Ishikawa (cell line): ENCODE measurements around the gene PDE4B.

Source experiments
- CEBPB ChIP-seq: IDR thresholded peaks from 2 replicates; pipeline ENCODE4 v1.6.1; 2012
- CREB1 ChIP-seq: IDR thresholded peaks from 2 replicates; pipeline ENCODE4 v1.6.1; 2012; ENCODE audit warnings: low read depth
- EGR1 ChIP-seq: IDR thresholded peaks from 2 replicates; pipeline ENCODE4 v1.6.1; 2012
- EP300 ChIP-seq: IDR thresholded peaks from 2 replicates; pipeline ENCODE4 v1.6.1; 2012; ENCODE audit warnings: borderline replicate concordance
- FOXM1 ChIP-seq: IDR thresholded peaks from 2 replicates; pipeline ENCODE4 v1.6.1; 2012; ENCODE audit warnings: low read depth, borderline replicate concordance
- NFIC ChIP-seq: IDR thresholded peaks from 2 replicates; pipeline ENCODE4 v1.6.1; 2012
- RAD21 ChIP-seq: IDR thresholded peaks from 2 replicates; pipeline ENCODE4 v1.6.1; 2012; ENCODE audit warnings: low read depth
- TAF1 ChIP-seq: IDR thresholded peaks from 2 replicates; pipeline ENCODE4 v1.6.1; 2012; ENCODE audit warnings: low read depth, mild to moderate bottlenecking
- TCF12 ChIP-seq: IDR thresholded peaks from 2 replicates; pipeline ENCODE4 v1.6.1; 2012; ENCODE audit warnings: low read depth
- ZBTB7A ChIP-seq: IDR thresholded peaks from 2 replicates; pipeline ENCODE4 v1.6.1; 2012; ENCODE audit warnings: low read depth
- TF ChIP-seq, protein P1 (sequence below): IDR thresholded peaks from 2 replicates; pipeline ENCODE4 v1.6.1; 2012; ENCODE audit warnings: low read depth, mild to moderate bottlenecking
- TF ChIP-seq, protein P2 (sequence below): IDR thresholded peaks from 2 replicates; pipeline ENCODE4 v1.6.1; 2012
- TF ChIP-seq, protein P3 (sequence below): IDR thresholded peaks from 2 replicates; pipeline ENCODE4 v1.6.1; 2012

DNA sequence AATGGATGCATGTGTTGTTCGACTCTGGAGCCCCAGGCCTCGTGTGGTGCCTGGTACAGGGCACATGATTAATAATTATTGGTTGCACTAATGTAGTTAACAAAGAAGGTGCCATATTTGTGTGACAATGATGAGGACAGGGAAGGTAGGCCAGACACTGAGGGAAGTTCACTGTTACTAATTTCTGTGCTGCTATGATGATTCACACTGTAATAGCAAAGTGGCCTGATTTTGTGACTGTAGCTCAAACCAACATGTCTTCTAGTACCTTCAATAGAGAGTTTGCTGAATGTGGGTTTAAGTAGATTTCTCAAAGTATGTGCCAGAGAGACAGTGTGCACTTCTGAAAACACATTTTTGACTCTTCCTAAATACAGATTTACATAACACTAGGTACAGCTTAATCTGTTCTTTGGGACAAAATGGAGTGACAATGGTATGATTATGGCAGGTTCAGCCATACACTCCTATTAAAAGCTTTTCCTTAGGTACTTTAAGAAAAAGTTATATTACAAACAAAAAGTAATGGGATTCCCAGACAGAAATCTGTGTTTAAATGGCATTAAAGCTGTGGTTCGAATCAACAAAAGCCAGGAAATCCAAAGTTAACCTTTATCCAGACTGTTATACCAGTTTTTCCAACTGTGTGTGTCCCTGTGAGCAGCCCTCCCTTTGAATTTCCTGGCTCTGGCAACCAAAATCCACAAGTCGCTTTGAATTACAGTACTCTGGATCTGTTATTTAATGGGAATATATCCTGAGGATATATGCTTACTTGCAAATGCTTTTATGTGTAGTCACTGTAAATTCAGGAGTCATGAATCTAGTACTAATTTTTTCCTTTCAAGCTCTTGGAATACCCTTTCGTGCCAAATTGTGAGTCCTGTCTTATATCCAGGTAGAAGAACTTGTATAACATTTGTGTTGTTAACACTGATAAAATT lies 464.2 kb downstream of the PDE4B start:
- no peak for TF ChIP-seq ZBTB7A
- no peak for TF ChIP-seq EGR1
- TF ChIP-seq EP300, result no peak
- TF ChIP-seq, protein P1, sequence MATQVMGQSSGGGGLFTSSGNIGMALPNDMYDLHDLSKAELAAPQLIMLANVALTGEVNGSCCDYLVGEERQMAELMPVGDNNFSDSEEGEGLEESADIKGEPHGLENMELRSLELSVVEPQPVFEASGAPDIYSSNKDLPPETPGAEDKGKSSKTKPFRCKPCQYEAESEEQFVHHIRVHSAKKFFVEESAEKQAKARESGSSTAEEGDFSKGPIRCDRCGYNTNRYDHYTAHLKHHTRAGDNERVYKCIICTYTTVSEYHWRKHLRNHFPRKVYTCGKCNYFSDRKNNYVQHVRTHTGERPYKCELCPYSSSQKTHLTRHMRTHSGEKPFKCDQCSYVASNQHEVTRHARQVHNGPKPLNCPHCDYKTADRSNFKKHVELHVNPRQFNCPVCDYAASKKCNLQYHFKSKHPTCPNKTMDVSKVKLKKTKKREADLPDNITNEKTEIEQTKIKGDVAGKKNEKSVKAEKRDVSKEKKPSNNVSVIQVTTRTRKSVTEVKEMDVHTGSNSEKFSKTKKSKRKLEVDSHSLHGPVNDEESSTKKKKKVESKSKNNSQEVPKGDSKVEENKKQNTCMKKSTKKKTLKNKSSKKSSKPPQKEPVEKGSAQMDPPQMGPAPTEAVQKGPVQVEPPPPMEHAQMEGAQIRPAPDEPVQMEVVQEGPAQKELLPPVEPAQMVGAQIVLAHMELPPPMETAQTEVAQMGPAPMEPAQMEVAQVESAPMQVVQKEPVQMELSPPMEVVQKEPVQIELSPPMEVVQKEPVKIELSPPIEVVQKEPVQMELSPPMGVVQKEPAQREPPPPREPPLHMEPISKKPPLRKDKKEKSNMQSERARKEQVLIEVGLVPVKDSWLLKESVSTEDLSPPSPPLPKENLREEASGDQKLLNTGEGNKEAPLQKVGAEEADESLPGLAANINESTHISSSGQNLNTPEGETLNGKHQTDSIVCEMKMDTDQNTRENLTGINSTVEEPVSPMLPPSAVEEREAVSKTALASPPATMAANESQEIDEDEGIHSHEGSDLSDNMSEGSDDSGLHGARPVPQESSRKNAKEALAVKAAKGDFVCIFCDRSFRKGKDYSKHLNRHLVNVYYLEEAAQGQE, result no peak
- TF ChIP-seq TAF1, result no peak
- no peak for TF ChIP-seq TCF12
- TF ChIP-seq, protein P2, sequence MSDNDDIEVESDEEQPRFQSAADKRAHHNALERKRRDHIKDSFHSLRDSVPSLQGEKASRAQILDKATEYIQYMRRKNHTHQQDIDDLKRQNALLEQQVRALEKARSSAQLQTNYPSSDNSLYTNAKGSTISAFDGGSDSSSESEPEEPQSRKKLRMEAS, result no peak
- no peak for TF ChIP-seq CEBPB
- TF ChIP-seq CREB1, result no peak
- no peak for TF ChIP-seq RAD21
- TF ChIP-seq, protein P3, sequence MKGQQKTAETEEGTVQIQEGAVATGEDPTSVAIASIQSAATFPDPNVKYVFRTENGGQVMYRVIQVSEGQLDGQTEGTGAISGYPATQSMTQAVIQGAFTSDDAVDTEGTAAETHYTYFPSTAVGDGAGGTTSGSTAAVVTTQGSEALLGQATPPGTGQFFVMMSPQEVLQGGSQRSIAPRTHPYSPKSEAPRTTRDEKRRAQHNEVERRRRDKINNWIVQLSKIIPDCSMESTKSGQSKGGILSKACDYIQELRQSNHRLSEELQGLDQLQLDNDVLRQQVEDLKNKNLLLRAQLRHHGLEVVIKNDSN, result no peak
- TF ChIP-seq NFIC, result no peak
- TF ChIP-seq FOXM1, result no peak
